HepG2 (cell line): ENCODE results near the gene KCNH1. TPM values are rescaled to one million over a fixed set of nuclear protein-coding genes. Genes with fewer than 3 reads are reported as not detected.

Experiments
- ATAC-seq: fragments of 200-7000 bp; cut with Tn5 transposase; 3 replicates; pipeline ENCODE4 v1.9.1; 2020; ENCODE audit warnings: mild to moderate bottlenecking, moderate library complexity
- BruUV-seq: library from RNA; stranded (reverse); fragments of 400-500 nt; replicated peaks from 2 replicates; lab custom pipeline; 2021; lab: Mats Ljungman, UMichigan
- CTCF ChIA-PET: fragments of 300-600 bp; formaldehyde crosslinking; extraction: SDS; loops from one replicate; lab custom pipeline; 2021; ENCODE audit warnings: low total read pairs, inconsistent platforms, low intra/inter-chr PET ratio; lab: Yijun Ruan, JAX
- POLR2A ChIA-PET: fragments of 350-600 bp; sonication (Branson Sonifier 250); formaldehyde crosslinking; loops from one replicate; lab custom pipeline; 2020; ENCODE audit warnings: antibody characterized with exemption, inconsistent platforms; lab: Yijun Ruan, JAX
- DNase-seq: peaks from one replicate; pipeline ENCODE4 v3.0.0-alpha.2; 2015; ENCODE audit warnings: low spot score
- FAIRE-seq: peaks from 3 replicates; lab custom pipeline; 2011; peaks lifted over from hg19 to GRCh38; lab: Jason Lieb, UNC
- H2AFZ ChIP-seq: one replicate; pipeline ENCODE4 v1.6.1; 2011; ENCODE audit warnings: low read length, inconsistent platforms
- H3K27ac ChIP-seq: fragments of 300-600 bp; 3 replicates; pipeline ENCODE4 v1.8.0; 2011; ENCODE audit warnings: mixed run types, mild to moderate bottlenecking, mixed read lengths, low read length, inconsistent platforms; ENCODE audit not compliant: insufficient read depth; ENCODE audit errors: extremely low read length
- H3K27me3 ChIP-seq, 2 experiments: fragments of 200-600 bp in 1 of 2; 2 replicates in 1 of 2; 3 replicates in 1 of 2; pipeline versions ENCODE4 v1.6.0 to v1.8.0; 2011; ENCODE audit warnings: low read length in 2 of 2, mild to moderate bottlenecking in 2 of 2, moderate library complexity in 2 of 2, inconsistent platforms in 1 of 2; ENCODE audit not compliant: insufficient read depth in 2 of 2, control insufficient read depth in 1 of 2
- H3K36me3 ChIP-seq, 2 experiments: fragments of 200-600 bp in 1 of 2; replicated peaks in 1 of 2; 2 replicates in 1 of 2; 3 replicates in 1 of 2; pipeline versions ENCODE4 v1.5.1 to v1.8.0; 2011; ENCODE audit warnings: low read length in 2 of 2, inconsistent platforms in 1 of 2; ENCODE audit not compliant: insufficient read depth in 2 of 2, control insufficient read depth in 1 of 2
- H3K4me1 ChIP-seq: 2 replicates; pipeline ENCODE4 v1.5.1; 2012; ENCODE audit warnings: low read length, inconsistent platforms; ENCODE audit not compliant: insufficient read depth
- H3K4me2 ChIP-seq: 2 replicates; pipeline ENCODE4 v1.6.0; 2011; ENCODE audit warnings: low read depth, low read length, inconsistent platforms
- H3K4me3 ChIP-seq, 3 experiments: fragments of 200-600 bp in 1 of 3; sonication (generic), shearing (Covaris generic) in 1 of 3; replicated peaks in 1 of 3; 2 replicates each; pipeline ENCODE4 v1.5.1; 2011 to 2016; ENCODE audit warnings: low read length in 3 of 3, inconsistent platforms in 2 of 3, low read depth in 2 of 3, mild to moderate bottlenecking in 2 of 3, control low read depth in 1 of 3, mixed read lengths in 1 of 3; ENCODE audit not compliant: insufficient read depth in 1 of 3
- H3K79me2 ChIP-seq: one replicate; pipeline ENCODE4 v1.6.1; 2011; ENCODE audit warnings: low read length, inconsistent platforms; ENCODE audit not compliant: insufficient read depth
- H3K9ac ChIP-seq: 2 replicates; pipeline ENCODE4 v1.6.0; 2011; ENCODE audit warnings: mild to moderate bottlenecking, low read depth, low read length, inconsistent platforms; ENCODE audit not compliant: insufficient read depth
- H3K9me3 ChIP-seq: 2 replicates; pipeline ENCODE4 v1.5.1; 2012; ENCODE audit warnings: mild to moderate bottlenecking, low read length
- H4K20me1 ChIP-seq: 2 replicates; pipeline ENCODE4 v1.6.0; 2011; ENCODE audit warnings: inconsistent platforms, mild to moderate bottlenecking, low read length, moderate library complexity; ENCODE audit not compliant: insufficient read depth
- ELF3 ChIP-seq: IDR thresholded peaks from 2 replicates; pipeline ENCODE4 v1.6.1; 2016; ENCODE audit warnings: missing genetic modification reagents, missing compliant biosample characterization
- GATA4 ChIP-seq: sonication (generic); IDR thresholded peaks from 2 replicates; pipeline ENCODE4 v1.6.1; 2016; ENCODE audit warnings: antibody characterized with exemption, low read depth, borderline replicate concordance
- HNRNPK ChIP-seq: fragments of 200-400 bp; formaldehyde crosslinking; IDR thresholded peaks from 2 replicates; pipeline ENCODE4 v1.6.1; 2018; ENCODE audit warnings: low read length, low read depth, moderate library complexity, mild to moderate bottlenecking; ENCODE audit not compliant: poor library complexity, severe bottlenecking
- HOXA7 ChIP-seq: sonication (generic); formaldehyde crosslinking; IDR thresholded peaks from 2 replicates; pipeline ENCODE4 v1.8.1; 2022; ENCODE audit warnings: mild to moderate bottlenecking, missing genetic modification reagents, moderate library complexity
- IRF2 ChIP-seq: IDR thresholded peaks from 2 replicates; pipeline ENCODE4 v1.6.1; 2018; ENCODE audit warnings: missing genetic modification reagents, missing compliant biosample characterization
- MAX ChIP-seq: IDR thresholded peaks from 2 replicates; pipeline ENCODE4 v1.6.1; 2012; ENCODE audit warnings: inconsistent platforms
- NR0B2 ChIP-seq: sonication (generic); formaldehyde crosslinking; IDR thresholded peaks from 2 replicates; pipeline ENCODE4 v1.4.0; 2020; ENCODE audit warnings: mild to moderate bottlenecking, missing genetic modification reagents
- PCBP2 ChIP-seq: fragments of 200-400 bp; formaldehyde crosslinking; optimal IDR thresholded peaks from 2 replicates; pipeline ENCODE3; 2018; ENCODE audit warnings: low read length, low read depth; ENCODE audit not compliant: poor library complexity, severe bottlenecking
- PHF20 ChIP-seq: sonication (generic); formaldehyde crosslinking; IDR thresholded peaks from 2 replicates; pipeline ENCODE4 v1.5.0; 2020; ENCODE audit warnings: mild to moderate bottlenecking, missing genetic modification reagents
- ZFY ChIP-seq: sonication (generic); formaldehyde crosslinking; IDR thresholded peaks from 2 replicates; pipeline ENCODE4 v1.4.0; 2020; ENCODE audit warnings: missing genetic modification reagents
- ZNF33A ChIP-seq: sonication (generic); formaldehyde crosslinking; IDR thresholded peaks from 2 replicates; pipeline ENCODE4 v1.5.1; 2020; ENCODE audit warnings: missing genetic modification reagents, mild to moderate bottlenecking, moderate library complexity, borderline replicate concordance
- ZNF367 ChIP-seq: sonication (generic); formaldehyde crosslinking; IDR thresholded peaks from 2 replicates; pipeline ENCODE4 v1.4.0; 2020; ENCODE audit warnings: missing genetic modification reagents, borderline replicate concordance
- ZNF614 ChIP-seq: IDR thresholded peaks from 2 replicates; pipeline ENCODE4 v1.6.1; 2018; ENCODE audit warnings: missing biosample characterization, missing genetic modification reagents, inconsistent platforms, borderline replicate concordance
- WGBS: methylation state at CpG from one replicate; pipeline ENCODE4 v1.1.6; 2017; ENCODE audit warnings: low lambda C conversion rate; 5-methylcytosine and 5-hydroxymethylcytosine counted together
- in situ Hi-C: cut with HindIII; loops from 2 replicates; pipeline ENCODE4 v1.10.0; 2017; ENCODE audit warnings: low pct_unique_long_range_greater_than_20kb; ENCODE audit not compliant: extremely low pct_ligation_motif_present
- intact Hi-C: fragments of 100-400 bp; cut with micrococcal nuclease; formaldehyde crosslinking; loops from one replicate; pipeline ENCODE4 v1.10.0; 2022; ENCODE audit not compliant: unreplicated experiment
- polyA plus RNA-seq, 8 experiments: library from polyadenylated mRNA; depleted of rRNA in 3 of 8; stranded (reverse) in 7 of 8; unstranded in 1 of 8; fragments of >200 nt; fragmentation: Illumina TruSeq in 4 of 8; extraction: Trizol in 4 of 8; gene quantifications; 2 replicates each; pipeline versions ENCODE4 v1.2.1 to v1.2.3, GENCODE V29; 2011 to 2016; ENCODE audit warnings: low read depth in 4 of 8, missing spikeins in 1 of 8, mixed read lengths in 1 of 8; ENCODE audit not compliant: insufficient read depth in 1 of 8
- total RNA-seq, 5 experiments: library from RNA; depleted of rRNA; stranded (reverse); fragments of >200 nt; fragmentation: Illumina TruSeq; extraction: Trizol; gene quantifications; 2 replicates each; pipeline ENCODE4 v1.2.3, GENCODE V29; 2016; ENCODE audit warnings: low read depth in 1 of 5

Gene KCNH1
- total and polyA plus RNA-seq, 2 of the 13 experiments (the other 11 are each of a cell fraction or from before 2014, with no cell fraction given): not detected

- intact Hi-C loops (no loop called here), in situ Hi-C loops (no loop called here)
- H2AFZ ChIP-seq: no peak overlapping the region
- no peak overlapping the region for H3K4me2 ChIP-seq
- no peak for FAIRE-seq
- H3K9ac ChIP-seq: no peak overlapping the region
- H3K4me1 ChIP-seq: no peaks in the 10 kb centered on the region
- H3K79me2 ChIP-seq: no peaks in the 10 kb centered on the region
- no peaks in the 10 kb centered on the region for H3K27me3 ChIP-seq
- CTCF ChIA-PET: no interaction called here
- WGBS: 53% methylated on average over 2 of the region's 2 CpGs
- no peak overlapping the region for H3K4me3 ChIP-seq
- BruUV-seq: no TSS peak
- H3K9me3 ChIP-seq: no peaks in the 10 kb centered on the region
- ATAC-seq: no peak
- H4K20me1 ChIP-seq: no peaks in the 10 kb centered on the region
- no peak for TF ChIP-seq HNRNPK
- no peak for TF ChIP-seq PCBP2
- TF ChIP-seq GATA4: no peak
- TF ChIP-seq HOXA7: no peak
- no peak for TF ChIP-seq MAX
- TF ChIP-seq ZNF367 (CRISPR knock-in tag): no peak
- TF ChIP-seq ELF3 (CRISPR knock-in tag): no peak
- no peak for TF ChIP-seq ZFY
- TF ChIP-seq NR0B2: no peak
- no peak for TF ChIP-seq PHF20 (CRISPR knock-in tag)
- TF ChIP-seq ZNF614 (CRISPR knock-in tag): no peak
- no peak for TF ChIP-seq IRF2 (CRISPR knock-in tag)
- TF ChIP-seq ZNF33A (CRISPR knock-in tag): no peak
- no peak overlapping the region for H3K27ac ChIP-seq
- no peak for DNase-seq
- H3K36me3 ChIP-seq: no peaks in the 10 kb centered on the region
- POLR2A ChIA-PET: no interaction called here
Measured at GRCh38 chr1:211155040-211155439, 21.1 kb upstream of the KCNH1 start.
